Adipose tissue (tissue), 3 donors: ENCODE measurements around the gene CRYGS. TPM values are rescaled to one million over a fixed set of nuclear protein-coding genes. Genes with fewer than 3 reads are reported as not detected.
"Not testable (repeated sequence)": the region's sequence is repeated elsewhere in the genome, so short reads cannot be mapped to it uniquely, and the experiment has no call there.

Experiments used
- H3K27ac ChIP-seq: one replicate; pipeline ENCODE4 v1.5.1; 2013; ENCODE audit warnings: low read depth, low read length
- WGBS, 3 donors: extraction: QIAGEN DNeasy Blood & Tissue Kit; methylation state at CpG; one replicate each; pipeline ENCODE4 v1.1.7; 2013; 5-methylcytosine and 5-hydroxymethylcytosine counted together
- polyA plus RNA-seq, 3 donors: library from polyadenylated mRNA; stranded (reverse); fragments of 200-250 nt; gene quantifications; one replicate each; pipeline ENCODE4 v1.2.3, GENCODE V29; 2013
- donor health status: healthy with polysubstance abuse.
- donor health status: Bipolar disorder and iron deficiency.
- donor health status: healthy.

The CRYGS gene
- polyA plus RNA-seq, 3 donors: 1.2 to 6.7 (median 1.4) TPM

- no peak overlapping the region for H3K27ac ChIP-seq
- 56 to 66% (median 57%) methylated on average over 6 of the region's 6 CpGs for WGBS, 3 donors
Measured at GRCh38 chr3:186502966-186503712, 41.0 kb downstream of the CRYGS start.

- H3K27ac ChIP-seq: no peak overlapping the region
- WGBS, 3 donors: 45 to 73% (median 46%) methylated on average over 5 of the region's 5 CpGs
Measured at GRCh38 chr3:186502138-186502948, 41.8 kb downstream of the CRYGS start.

- H3K27ac ChIP-seq: not testable (repeated sequence)
- WGBS, 3 donors: 62 to 76% (median 66%) methylated on average over 3 of the region's 3 CpGs
Measured at GRCh38 chr3:186499949-186500348, 44.2 kb downstream of the CRYGS start.

- not testable (repeated sequence) for H3K27ac ChIP-seq
- WGBS, 3 donors: 87 to 96% (median 94%) methylated on average over 2 of the region's 2 CpGs
Measured at GRCh38 chr3:186498022-186498421, 46.2 kb downstream of the CRYGS start.

GRCh38 chr3:186497608-186498007 is 46.6 kb downstream of the CRYGS start:
- whole genome bisulfite sequencing, 3 donors: 86 to 95% (median 91%) methylated on average over 4 of the region's 4 CpGs
- H3K27ac ChIP-seq: no peak overlapping the region

- H3K27ac ChIP-seq: no peak overlapping the region
Measured at GRCh38 chr3:186496635-186497034, 47.5 kb downstream of the CRYGS start.

GRCh38 chr3:186496016-186496415 is 48.2 kb downstream of the CRYGS start:
- WGBS, 3 donors: 92 to 97% (median 92%) methylated on average over 3 of the region's 3 CpGs
- H3K27ac ChIP-seq: no peak overlapping the region

- WGBS, 3 donors: 73 to 82% (median 79%) methylated on average over 21 of the region's 21 CpGs
- no peak overlapping the region for H3K27ac ChIP-seq
Measured at GRCh38 chr3:186493525-186494255, 50.5 kb downstream of the CRYGS start.

GRCh38 chr3:186492385-186492984 is 51.7 kb downstream of the CRYGS start:
- no peak overlapping the region for H3K27ac ChIP-seq
- 36 to 73% (median 70%) methylated on average over 4 of the region's 4 CpGs for WGBS, 3 donors

GRCh38 chr3:186489507-186489906 is 54.7 kb downstream of the CRYGS start:
- WGBS, 3 donors: 85 to 96% (median 86%) methylated on average over 4 of the region's 4 CpGs
- H3K27ac ChIP-seq: no peak overlapping the region

Other genes starting within 250 kb of the CRYGS start
- gene DGKG, start 182.1 kb downstream of the CRYGS start, polyA plus RNA-seq: under 1 TPM; 0.38 to 0.56 (median 0.39) TPM
- 1 to 10 TPM; 3.5 to 9.8 (median 6.8) TPM for gene TBCCD1, start 23.0 kb upstream of the CRYGS start, polyA plus RNA-seq
- 10 to 100 TPM; 23.6 to 44.9 (median 40.7) TPM for gene DNAJB11, start 26.3 kb upstream of the CRYGS start, polyA plus RNA-seq
- under 1 TPM in 1 of 3 donors, not detected in 2; 0.06 TPM for gene AHSG, start 68.7 kb upstream of the CRYGS start, polyA plus RNA-seq
- not detected for gene FETUB, start 96.0 kb upstream of the CRYGS start, polyA plus RNA-seq
- not detected for gene HRG, start 121.6 kb upstream of the CRYGS start, polyA plus RNA-seq
- gene KNG1, start 173.0 kb upstream of the CRYGS start, polyA plus RNA-seq: under 1 TPM in 2 of 3 donors, not detected in 1; 0.02 to 0.04 TPM
- gene EIF4A2, start 239.2 kb upstream of the CRYGS start, polyA plus RNA-seq: 100 to 1,000 TPM; 281 to 425 (median 396) TPM